Smooth muscle cell (in vitro differentiated cells): ENCODE measurements around the gene ANGPTL3. TPM values are rescaled to one million over a fixed set of nuclear protein-coding genes. Genes with fewer than 3 reads are reported as not detected.
"Not testable (repeated sequence)": the region's sequence is repeated elsewhere in the genome, so short reads cannot be mapped to it uniquely, and the experiment has no call there.

Experiments
- DNase-seq: peaks from one replicate; lab custom pipeline; 2025; ENCODE audit not compliant: unreplicated experiment; lab: John Stamatoyannopoulos, UW
- H2AFZ ChIP-seq: fragments of 200-600 bp; sonication (generic); 2 replicates; pipeline ENCODE4 v1.6.0; 2016; ENCODE audit warnings: antibody characterized with exemption, low read depth, mild to moderate bottlenecking
- H3F3A ChIP-seq: fragments of 200-600 bp; sonication (generic); 2 replicates; pipeline ENCODE4 v1.6.0; 2017; ENCODE audit warnings: antibody characterized with exemption, low read depth
- H3K27ac ChIP-seq: fragments of 200-600 bp; sonication (generic); 2 replicates; pipeline ENCODE4 v1.5.1; 2016; ENCODE audit warnings: low read depth, mild to moderate bottlenecking
- H3K27me3 ChIP-seq: fragments of 200-600 bp; sonication (generic); 2 replicates; pipeline ENCODE4 v1.6.1; 2016; ENCODE audit warnings: low read depth, mild to moderate bottlenecking
- H3K36me3 ChIP-seq: fragments of 200-600 bp; sonication (generic); 2 replicates; pipeline ENCODE4 v1.5.1; 2016; ENCODE audit warnings: low read depth
- H3K4me1 ChIP-seq: fragments of 200-600 bp; sonication (generic); 2 replicates; pipeline ENCODE4 v1.5.1; 2016; ENCODE audit warnings: low read depth
- H3K4me2 ChIP-seq: fragments of 200-600 bp; sonication (generic); 2 replicates; pipeline ENCODE4 v1.6.0; 2016; ENCODE audit warnings: mild to moderate bottlenecking
- H3K4me3 ChIP-seq: fragments of 200-600 bp; sonication (generic); 2 replicates; pipeline ENCODE4 v1.5.1; 2016; ENCODE audit warnings: mild to moderate bottlenecking
- H3K79me2 ChIP-seq: fragments of 200-600 bp; sonication (generic); 2 replicates; pipeline ENCODE4 v1.6.0; 2016; ENCODE audit warnings: low read depth, mild to moderate bottlenecking
- H3K9ac ChIP-seq: fragments of 200-600 bp; sonication (generic); 2 replicates; pipeline ENCODE4 v1.6.0; 2016; ENCODE audit warnings: low read depth
- H3K9me3 ChIP-seq: fragments of 200-600 bp; sonication (generic); replicated peaks from 2 replicates; pipeline ENCODE4 v1.5.1; 2016; ENCODE audit warnings: low read depth
- H4K20me1 ChIP-seq: fragments of 200-600 bp; sonication (generic); 2 replicates; pipeline ENCODE4 v1.6.0; 2016; ENCODE audit warnings: low read depth
- CTCF ChIP-seq: fragments of 200-600 bp; sonication (generic); IDR thresholded peaks from 2 replicates; pipeline ENCODE4 v1.5.1; 2017; ENCODE audit warnings: borderline replicate concordance, mild to moderate bottlenecking, antibody characterized with exemption; ENCODE audit not compliant: insufficient read depth, poor library complexity, severe bottlenecking
- WGBS: methylation state at CpG from one replicate; pipeline ENCODE4 v1.1.7; 2016; ENCODE audit warnings: low lambda C conversion rate; 5-methylcytosine and 5-hydroxymethylcytosine counted together
- polyA plus RNA-seq: library from polyadenylated mRNA; unstranded; fragments of >200 nt; fragmentation: Nextera tagmentation; extraction: Ambion mirVana; gene quantifications from 2 replicates; pipeline ENCODE4 v1.2.1, GENCODE V29; 2016
- total RNA-seq: library from RNA; depleted of rRNA; stranded (reverse); fragments of >200 nt; gene quantifications from 2 replicates; pipeline ENCODE4 v1.2.3, GENCODE V29; 2014

Gene ANGPTL3
- total and polyA plus RNA-seq, 2 experiments from 2014 or later, result not detected

GRCh38 chr1:62608905-62609304, 11.6 kb downstream of the ANGPTL3 start:
- Histone ChIP-seq H3K27ac (no peak overlapping the region), H3K36me3 (no peaks in the 10 kb centered on the region), H3K27me3 (no peaks in the 10 kb centered on the region), H4K20me1 (no peaks in the 10 kb centered on the region), H3K4me3 (no peak overlapping the region), H3K4me2 (no peak overlapping the region), H3K4me1 (no peaks in the 10 kb centered on the region), H3K9ac (no peak overlapping the region), H3K79me2 (no peaks in the 10 kb centered on the region), H3K9me3 (no peaks in the 10 kb centered on the region), H3F3A (no peaks in the 10 kb centered on the region), H2AFZ (no peak overlapping the region)
- DNase-seq, result no peak
- no peak for TF ChIP-seq CTCF

GRCh38 chr1:62610588-62610987, 13.3 kb downstream of the ANGPTL3 start:
- not testable (repeated sequence) for H3K4me1 ChIP-seq, H3K4me2 ChIP-seq, H2AFZ ChIP-seq, H3K79me2 ChIP-seq, H3K4me3 ChIP-seq, H3F3A ChIP-seq, H3K9me3 ChIP-seq, H4K20me1 ChIP-seq, DNase-seq, H3K27me3 ChIP-seq, H3K9ac ChIP-seq, H3K27ac ChIP-seq, H3K36me3 ChIP-seq
- WGBS, result 100% methylated on average over 1 of the region's 1 CpG

- H3K9ac ChIP-seq, result no peak overlapping the region
- no peaks in the 10 kb centered on the region for H3K9me3 ChIP-seq
- TF ChIP-seq CTCF, result no peak
Observed at GRCh38 chr1:62612770-62613169, 15.4 kb downstream of the ANGPTL3 start.

GRCh38 chr1:62613325-62613727, 16.0 kb downstream of the ANGPTL3 start:
- no peak for TF ChIP-seq CTCF
- Histone ChIP-seq H4K20me1 (no peaks in the 10 kb centered on the region), H3K79me2 (no peaks in the 10 kb centered on the region), H3K4me1 (no peaks in the 10 kb centered on the region), H2AFZ (no peak overlapping the region), H3K27ac (no peak overlapping the region), H3K4me3 (no peak overlapping the region), H3K36me3 (peaks cover 5% of the 10 kb centered on the region), H3F3A (no peaks in the 10 kb centered on the region), H3K27me3 (no peaks in the 10 kb centered on the region), H3K9ac (no peak overlapping the region), H3K9me3 (no peaks in the 10 kb centered on the region), H3K4me2 (no peak overlapping the region)
- 90% methylated on average over 5 of the region's 5 CpGs for WGBS
- no peak for DNase-seq

More at GRCh38 chr1:62612770-62613169, 15.4 kb downstream of the ANGPTL3 start:
- Histone ChIP-seq H4K20me1 (no peaks in the 10 kb centered on the region), H3K36me3 (no peaks in the 10 kb centered on the region), H2AFZ (no peak overlapping the region), H3K27me3 (no peaks in the 10 kb centered on the region), H3K4me3 (no peak overlapping the region), H3K4me1 (no peaks in the 10 kb centered on the region), H3F3A (no peaks in the 10 kb centered on the region), H3K27ac (no peak overlapping the region), H3K79me2 (no peaks in the 10 kb centered on the region), H3K4me2 (no peak overlapping the region)
- no peak for DNase-seq
- 97% methylated on average over 2 of the region's 2 CpGs for WGBS
